GM21526 (cell line): ENCODE results near the gene SMG5.

Experiments
- ATAC-seq: cut with Tn5 transposase; IDR thresholded peaks from one replicate; pipeline ENCODE4 v1.9.1; 2021; ENCODE audit warnings: moderate library complexity; ENCODE audit not compliant: unreplicated experiment, low FRiP score

The SMG5 gene

DNA sequence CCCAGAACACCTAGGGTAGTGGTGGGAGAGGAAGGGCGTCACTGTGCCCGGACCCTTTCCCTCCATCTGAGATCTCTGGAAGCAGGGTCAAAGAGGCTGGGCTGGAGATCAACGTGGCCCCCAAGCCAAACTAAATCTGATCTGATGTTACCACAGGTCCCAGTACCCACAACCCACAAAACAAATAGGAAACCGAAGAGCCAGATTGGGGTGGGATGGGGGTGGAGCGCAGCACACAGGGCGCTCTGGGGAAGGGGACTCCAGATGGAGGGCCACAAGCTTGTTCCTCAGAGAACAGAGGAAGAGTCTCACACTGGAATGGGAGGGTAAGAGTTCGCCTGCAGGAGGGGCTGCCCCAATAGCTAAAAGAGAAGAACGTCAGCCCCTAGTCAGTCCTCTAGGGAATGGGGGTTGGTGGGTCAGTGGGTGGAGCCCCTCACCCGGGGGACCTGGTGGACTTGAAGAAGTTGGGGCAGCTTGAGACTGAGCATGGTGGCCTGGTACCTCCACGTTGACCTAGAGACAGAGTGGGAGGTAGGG, 36.3 kb downstream of the SMG5 start:
- no peak for ATAC-seq

DNA sequence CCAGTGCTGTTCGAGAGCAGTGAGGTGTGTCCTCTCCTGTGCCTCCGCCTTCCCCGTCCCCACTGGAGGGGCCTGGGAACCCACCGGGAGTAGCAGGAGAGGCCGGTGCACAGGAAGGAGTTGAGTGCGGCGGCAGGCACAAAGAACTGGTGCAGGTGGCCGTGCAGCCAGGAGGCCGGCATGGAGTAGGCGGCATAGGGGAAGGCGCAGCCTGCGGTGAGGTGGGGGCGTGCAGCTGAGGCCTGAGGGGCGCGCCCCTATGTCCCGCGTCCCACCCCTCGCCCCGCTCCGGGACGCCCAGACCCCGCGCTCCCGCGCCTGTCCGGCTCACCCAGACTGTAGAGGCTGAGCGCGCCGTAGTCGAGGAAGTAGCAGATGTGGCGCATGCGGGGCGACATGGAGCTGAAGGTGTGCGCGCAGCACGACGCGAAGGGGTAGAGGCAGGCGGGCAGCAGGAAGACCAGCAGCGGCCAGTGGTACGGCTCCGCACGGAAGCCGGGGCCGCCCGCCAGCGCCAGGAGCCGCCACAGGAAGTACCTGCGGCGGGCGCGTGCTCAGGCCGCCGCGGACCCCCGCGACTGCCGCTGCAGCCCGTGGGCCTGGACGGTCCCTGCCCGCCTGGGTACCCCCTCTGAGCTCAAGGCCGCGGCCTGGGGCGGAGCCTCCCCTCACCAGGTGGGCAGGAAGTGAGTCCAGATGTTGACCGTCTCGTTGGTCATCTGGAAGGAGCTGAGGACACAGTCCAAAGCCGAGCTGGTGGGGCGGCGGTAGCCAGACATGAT, 37.0 kb downstream of the SMG5 start:
- ATAC-seq: no peak

DNA sequence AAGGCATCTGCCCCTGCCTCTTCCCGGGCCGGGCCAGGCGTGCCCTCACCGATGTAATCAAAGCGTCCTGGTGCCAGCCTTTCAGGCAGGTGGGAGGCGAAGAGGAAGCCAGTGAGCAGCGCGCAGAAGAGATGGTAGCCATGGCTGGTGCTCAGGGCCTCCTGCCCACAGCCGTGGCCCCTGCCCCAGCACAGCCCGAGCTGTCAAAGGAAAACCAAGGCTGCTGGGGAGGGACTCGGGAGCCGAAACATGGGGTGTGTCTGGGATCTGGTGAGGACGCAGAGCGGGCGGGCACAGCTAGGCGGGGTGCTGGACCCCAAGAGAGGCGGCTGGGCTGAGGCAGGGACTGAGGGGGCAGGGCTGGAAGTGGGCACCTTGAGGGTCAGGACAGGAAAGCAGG, 37.9 kb downstream of the SMG5 start:
- no peak for ATAC-seq

DNA sequence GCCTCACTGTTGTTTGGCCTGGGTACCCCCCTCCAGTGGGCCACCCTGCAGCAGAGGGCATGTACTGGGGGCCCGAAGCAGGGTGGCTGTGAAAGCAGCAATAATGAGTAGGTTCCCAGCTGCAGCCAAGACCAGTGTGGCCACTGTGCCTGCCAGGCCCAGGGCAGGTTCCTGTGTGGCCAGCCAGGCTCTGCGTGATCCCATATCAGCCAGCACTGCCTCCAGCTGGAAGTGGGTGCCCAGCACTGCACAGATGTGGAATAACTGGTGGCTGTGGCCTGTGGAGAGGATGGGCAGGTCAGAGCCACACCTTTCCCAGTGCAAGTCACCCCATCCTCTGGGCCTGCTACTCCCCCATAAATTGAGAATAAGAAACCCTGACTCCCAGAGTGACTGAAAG, 38.5 kb downstream of the SMG5 start:
- no peak for ATAC-seq

DNA sequence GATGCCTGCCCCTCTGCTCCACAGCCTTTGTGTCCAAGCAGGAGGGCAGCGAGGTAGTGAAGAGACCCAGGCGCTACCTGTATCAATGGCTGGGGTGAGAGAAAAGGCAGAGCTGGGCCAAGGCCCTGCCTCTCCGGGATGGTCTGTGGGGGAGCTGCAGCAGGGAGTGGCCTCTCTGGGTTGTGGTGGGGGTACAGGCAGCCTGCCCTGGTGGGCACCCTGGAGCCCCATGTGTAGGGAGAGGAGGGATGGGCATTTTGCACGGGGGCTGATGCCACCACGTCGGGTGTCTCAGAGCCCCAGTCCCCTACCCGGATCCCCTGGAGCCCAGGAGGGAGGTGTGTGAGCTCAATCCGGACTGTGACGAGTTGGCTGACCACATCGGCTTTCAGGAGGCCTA, 39.9 kb downstream of the SMG5 start:
- ATAC-seq: no peak

DNA sequence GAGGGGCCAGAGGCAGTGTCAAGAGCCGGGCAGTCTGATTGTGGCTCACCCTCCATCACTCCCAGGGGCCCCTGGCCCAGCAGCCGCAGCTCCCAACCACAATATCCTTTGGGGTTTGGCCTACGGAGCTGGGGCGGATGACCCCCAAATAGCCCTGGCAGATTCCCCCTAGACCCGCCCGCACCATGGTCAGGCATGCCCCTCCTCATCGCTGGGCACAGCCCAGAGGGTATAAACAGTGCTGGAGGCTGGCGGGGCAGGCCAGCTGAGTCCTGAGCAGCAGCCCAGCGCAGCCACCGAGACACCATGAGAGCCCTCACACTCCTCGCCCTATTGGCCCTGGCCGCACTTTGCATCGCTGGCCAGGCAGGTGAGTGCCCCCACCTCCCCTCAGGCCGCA, 40.7 kb downstream of the SMG5 start, which contains the start of gene BGLAP:
BGLAP (plus strand) TSS at position 259 of the 400 bp plus-strand sequence; CDS start at position 307, 48 bp downstream.
- no peak for ATAC-seq

DNA sequence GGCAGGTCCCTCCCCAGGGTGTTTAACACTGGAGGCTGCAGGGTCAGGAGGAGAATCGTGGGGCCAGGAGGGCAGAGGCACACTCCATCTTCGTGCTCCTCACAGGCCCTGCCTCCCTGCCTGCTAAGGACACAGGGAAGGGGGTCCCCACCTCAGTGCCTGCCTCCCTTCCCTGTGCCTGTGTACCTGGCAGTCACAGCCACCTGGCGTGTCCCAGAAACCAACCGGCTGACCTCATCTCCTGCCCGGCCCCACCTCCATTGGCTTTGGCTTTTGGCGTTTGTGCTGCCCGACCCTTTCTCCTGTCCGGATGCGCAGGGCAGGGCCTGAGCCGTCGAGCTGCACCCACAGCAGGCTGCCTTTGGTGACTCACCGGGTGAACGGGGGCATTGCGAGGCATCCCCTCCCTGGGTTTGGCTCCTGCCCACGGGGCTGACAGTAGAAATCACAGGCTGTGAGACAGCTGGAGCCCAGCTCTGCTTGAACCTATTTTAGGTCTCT, 41.3 kb downstream of the SMG5 start:
- ATAC-seq: no peak

DNA sequence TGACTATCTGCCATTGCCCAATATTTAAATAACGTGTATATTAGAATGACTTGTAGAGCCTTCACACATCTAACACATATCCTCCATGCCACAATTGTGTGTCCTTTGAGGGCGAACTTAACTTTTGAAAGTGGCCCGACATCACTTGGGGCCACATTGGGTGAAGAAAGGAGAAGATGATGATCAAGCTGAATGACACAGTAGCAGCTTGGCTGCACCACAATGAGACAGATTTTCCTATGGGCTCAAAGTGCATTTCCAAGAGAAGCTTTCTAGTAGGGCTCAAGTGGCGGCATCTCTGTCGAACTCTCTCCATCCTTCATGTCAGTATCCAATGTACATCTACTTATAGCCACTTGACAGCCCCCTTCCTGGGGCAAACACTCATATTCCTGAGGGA, 44.4 kb downstream of the SMG5 start:
- ATAC-seq: no peak

DNA sequence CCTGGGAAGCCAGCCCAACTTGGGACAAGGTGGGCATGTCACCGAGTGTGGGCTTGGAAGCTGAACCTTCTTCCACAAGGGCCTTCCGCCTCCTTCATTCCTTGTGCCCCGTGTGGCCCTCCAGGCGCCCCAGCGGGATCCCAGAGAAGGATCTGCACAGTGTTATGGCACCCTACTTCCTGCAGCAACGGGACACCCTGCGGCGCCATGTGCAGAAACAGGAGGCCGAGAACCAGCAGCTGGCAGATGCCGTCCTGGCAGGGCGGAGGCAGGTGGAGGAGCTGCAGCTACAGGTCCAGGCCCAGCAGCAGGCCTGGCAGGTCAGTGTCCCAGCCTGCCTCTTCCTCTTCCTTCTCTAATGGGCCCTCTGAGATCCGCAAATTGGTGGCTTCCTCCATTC, 46.5 kb downstream of the SMG5 start:
- ATAC-seq: no peak

DNA sequence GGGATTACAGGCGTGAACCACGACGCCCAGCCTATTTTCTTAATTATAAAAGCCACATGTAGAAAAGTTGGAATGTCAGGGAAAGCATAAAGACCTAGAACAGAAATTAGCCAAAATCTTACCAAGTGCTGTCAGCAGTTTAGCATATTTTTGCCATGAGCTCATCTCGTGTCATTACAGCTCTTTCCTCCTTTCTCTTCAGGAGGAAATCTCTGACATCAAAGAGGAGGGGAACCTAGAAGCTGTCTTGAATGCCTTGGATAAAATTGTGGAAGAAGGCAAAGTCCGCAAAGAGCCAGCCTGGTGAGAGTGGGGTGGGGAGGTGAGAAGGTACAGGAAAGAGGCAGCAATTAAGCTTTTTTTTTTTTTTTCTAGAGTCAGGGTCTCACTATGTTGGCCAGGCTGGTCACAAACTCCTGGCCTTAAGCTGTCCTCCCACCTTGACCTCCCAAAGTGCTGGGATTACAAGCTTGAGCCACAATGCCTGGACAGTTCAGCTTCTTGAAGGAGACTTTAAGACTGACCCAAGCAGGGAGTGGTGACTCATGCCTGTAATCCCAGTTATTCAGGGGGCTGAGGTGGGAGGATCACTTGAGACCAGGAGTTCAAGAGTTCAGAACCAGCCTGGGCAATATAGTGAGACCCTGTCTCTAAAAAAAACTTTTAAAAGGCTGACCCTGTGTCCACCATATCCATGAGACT, 49.0 kb downstream of the SMG5 start:
- ATAC-seq: no peak

DNA sequence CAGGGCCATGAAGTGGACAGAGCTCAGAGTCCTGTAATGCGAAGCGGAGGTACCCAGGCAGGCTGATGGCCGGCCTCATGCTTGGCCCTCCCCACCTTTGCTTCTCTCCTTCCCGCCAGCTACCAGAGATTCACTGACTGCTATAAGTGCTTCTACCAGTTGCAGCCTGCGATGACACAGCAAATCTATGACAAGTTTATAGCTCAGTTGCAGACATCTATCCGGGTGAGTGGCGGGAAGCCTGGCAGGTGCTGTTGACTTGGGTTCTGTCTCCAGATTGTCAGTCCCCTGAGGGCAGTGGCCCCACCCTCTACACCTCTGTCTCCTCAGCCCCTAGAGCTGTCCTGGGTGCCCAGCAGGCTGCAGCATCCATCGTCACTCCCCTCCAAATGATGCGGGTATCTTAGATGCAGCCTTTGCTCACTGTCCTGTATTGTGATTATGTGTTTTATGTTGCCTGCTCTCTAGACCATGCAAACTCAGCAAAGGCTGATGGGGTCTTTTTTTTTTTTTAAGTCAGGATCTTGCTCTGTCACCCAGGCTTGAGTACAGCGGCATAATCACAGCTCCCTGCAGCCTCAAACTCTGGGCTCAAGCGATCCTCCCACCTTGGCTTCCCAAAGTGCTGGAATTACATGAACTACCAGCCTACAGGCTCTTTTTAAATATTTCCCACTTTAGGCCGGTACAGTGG, 50.3 kb downstream of the SMG5 start:
- no peak for ATAC-seq

DNA sequence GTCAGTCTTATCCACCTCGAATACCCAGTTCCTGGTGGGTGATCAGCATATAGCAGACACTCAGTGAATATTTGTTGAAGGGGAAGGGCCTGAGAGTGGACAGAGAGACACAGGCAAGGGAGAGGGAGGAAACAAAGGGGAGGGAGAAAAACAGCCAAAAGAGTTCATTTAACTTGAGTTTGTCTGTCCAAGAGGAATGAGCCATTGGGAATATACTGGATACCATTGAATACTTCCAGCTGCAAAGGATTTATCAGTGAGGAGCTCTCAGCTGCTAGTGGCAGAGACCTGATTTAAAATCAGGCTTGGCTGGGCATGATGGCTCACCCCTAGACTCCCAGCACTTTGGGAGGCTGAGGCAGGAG, 52.2 kb downstream of the SMG5 start:
- ATAC-seq: no peak

DNA sequence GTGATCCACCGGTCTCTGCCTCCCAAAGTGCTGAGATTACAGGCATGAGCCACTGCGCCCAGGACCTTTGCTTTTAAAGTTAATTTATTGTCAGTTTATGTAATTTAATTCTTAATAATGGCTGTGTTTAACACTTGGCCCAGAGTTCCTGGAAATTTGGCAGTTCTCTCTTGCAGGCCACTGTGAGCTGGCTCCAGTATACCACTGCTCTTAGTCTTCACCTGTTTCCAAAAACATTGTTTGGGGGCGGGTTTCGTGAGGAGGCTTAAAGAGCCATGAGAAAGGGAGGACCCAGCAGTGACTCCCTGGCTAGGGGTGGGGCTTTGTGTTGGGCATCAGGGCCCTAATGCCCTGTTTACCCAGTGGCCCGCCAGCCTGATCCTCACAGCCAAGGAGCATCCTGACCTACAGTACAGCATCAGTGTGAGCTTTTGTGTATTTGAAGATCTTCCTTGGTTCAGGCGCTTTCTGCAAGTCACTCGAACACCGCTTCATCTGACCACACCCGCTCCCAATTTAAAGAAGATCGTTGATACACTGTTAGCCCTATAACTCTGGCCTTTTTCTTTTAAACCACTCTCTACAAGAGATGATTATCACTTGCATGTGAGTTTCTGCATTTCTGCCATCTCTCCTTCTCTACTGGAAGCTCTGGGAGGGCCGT, 52.7 kb downstream of the SMG5 start:
- no peak for ATAC-seq

DNA sequence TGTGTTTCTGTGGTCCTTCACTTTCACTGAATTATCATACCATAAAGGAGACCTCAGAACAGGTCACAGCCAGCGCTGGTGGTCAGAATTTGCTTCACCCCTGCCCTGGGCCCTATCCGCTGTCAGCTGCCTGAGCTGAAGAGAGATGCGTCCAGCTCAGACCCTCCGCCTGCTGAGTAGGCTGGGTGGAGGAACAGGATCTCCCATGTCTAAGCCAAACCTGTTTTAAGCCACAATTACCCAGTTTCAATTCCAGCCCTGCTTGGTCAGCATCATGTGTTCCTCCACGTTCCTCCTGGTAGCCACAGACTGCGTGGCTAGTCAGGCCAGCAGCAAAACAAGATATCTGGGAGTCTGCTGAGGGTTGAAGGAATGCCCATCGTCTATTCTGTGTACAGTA, 54.1 kb downstream of the SMG5 start:
- ATAC-seq: no peak

DNA sequence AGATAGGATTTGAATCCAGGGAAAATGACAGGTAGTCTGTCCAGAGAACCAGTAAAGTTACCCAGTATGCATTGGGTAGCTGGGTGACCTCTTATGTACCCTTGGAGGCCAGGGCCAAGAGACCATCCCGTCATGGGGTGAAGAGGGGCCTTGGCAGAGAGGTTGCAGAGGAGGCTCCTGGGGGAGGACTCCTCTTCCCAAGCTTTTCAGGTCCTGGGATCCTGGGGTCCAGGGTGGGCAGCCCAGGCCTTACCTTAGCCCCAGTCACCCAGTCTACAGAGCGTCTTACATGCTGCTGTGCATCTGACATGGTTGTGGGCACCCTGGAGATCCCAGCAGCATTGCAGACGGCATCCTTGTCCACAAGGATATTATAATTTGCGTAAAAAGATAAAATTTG, 55.8 kb downstream of the SMG5 start:
- ATAC-seq: peak; percentile 3

DNA sequence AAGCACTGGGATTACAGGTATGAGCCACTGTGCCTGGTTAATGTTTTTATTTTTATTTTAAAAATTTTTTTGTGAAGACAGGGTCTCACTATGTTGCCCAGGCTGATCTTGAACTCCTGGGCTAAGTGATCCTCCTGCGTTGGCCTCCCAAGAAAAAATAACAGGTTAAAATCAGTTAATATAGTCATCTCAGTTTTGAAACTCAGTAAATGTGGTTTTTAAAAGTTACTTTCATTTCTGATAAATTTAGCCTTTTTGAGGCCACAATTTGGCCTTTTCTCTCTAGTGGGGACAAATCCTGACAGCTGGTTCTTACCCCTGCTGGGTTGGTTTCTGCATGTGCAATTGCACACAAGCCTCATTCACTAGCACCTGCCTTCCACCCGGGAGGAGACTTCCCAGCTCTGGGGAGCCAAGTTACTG, 56.5 kb downstream of the SMG5 start:
- ATAC-seq: peak; percentile 59

DNA sequence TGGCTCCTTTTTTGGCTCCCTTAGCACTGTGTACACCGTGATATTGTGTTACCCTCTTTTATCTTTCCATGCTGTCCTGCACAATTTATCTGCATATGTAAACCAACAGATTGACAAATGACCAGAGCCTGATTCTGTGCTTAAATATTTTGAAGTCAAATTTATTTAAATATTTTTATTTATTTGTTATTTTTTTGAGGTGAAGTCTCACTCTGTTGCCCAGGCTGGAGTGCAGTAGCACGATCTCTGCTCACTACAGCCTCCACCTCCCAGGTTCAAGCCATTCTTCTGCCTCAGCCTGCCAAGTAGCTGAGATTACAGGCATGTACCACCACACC, 57.0 kb downstream of the SMG5 start:
- ATAC-seq: no peak

DNA sequence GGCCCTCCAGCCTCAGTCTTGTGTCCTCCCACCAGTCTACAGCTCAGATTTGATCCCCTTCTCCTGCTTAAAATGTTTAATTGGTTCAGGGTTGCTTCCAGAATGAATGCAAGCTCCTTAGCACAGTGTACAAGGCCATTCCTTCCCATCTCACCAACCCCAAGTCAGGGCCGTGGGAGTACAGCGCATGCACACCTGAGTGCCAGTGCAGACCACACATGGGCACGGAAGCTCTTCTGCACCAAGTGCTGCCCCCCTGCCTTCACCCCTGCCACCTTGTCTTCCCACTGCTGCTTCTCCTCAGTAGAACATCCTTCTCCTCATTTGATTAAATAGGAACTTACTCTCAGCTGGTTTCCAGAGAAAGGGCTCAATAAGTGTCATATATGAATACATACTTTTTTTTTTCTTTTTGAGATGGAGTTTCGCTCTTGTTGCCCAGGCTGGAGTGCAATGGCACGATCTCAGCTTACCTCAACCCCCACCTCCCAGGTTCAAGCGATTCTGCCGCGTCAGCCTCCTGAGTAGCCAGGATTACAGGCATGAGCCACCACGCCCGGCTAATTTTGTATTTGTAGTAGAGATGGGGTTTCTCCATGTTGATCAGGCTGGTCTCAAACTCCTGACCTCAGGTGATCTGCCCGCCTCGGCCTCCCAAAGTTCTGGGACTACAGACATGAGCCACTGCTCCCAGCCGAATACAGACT, 60.5 kb downstream of the SMG5 start:
- no peak for ATAC-seq

DNA sequence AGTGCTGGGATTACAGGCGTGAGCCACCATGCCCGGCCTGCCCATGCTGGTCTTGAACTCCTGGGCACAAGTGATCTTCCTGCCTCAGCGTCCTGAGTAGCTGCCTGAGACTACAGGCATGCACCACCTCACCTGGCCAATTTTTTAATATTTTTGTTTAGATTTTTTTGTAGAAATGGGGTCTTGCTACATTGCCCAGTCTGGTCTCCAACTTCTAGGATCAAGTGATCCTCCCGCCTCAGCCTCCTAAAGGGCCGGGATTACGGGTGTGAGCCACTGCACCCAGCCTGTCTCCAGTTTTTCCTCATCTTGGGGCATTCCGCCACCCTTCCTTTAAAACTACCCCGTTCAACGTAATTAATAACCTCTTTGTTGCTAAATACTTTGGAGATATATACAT, 62.4 kb downstream of the SMG5 start:
- no peak for ATAC-seq

DNA sequence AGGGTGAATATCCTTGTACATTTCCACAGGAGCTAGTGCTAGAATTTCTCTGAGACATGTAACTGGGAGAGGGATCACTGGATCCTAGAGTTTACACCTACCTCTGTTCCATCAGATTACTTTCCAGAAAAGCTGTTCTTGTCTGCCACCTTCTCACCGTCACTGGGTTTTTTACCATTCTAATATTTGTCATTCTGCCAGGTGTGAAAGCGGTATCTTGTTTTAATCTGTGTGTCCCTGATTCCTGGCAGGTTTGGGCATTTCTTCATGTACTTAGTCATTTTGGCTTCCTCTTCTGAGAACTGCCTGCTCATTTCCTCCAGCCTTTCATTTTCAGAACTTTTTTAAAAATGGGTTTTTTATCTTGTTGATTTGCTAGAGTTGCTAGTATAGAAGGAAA, 64.8 kb downstream of the SMG5 start:
- no peak for ATAC-seq
